BLaER1 treated with 17β-estradiol and CSF1 and Interleukin-3, amounts not matched to agents 10 nM and 100 nM (cell line): ENCODE measurements around the gene XYLB.

ENCODE experiments used
- H3K27ac ChIP-seq, 11 experiments: shearing (Covaris generic); formaldehyde crosslinking; 2 replicates each; pipeline ENCODE4 v1.8.1; 2022
- H3K27me3 ChIP-seq, 11 experiments: shearing (Covaris generic); formaldehyde crosslinking; 2 replicates each; pipeline ENCODE4 v1.8.1; 2022
- H3K36me3 ChIP-seq, 11 experiments: shearing (Covaris generic); formaldehyde crosslinking; 2 replicates each; pipeline ENCODE4 v1.8.1; 2022
- H3K4me1 ChIP-seq, 10 experiments: shearing (Covaris generic); formaldehyde crosslinking; 2 replicates each; pipeline ENCODE4 v1.8.1; 2022
- H3K4me2 ChIP-seq, 11 experiments: shearing (Covaris generic); formaldehyde crosslinking; 2 replicates each; pipeline ENCODE4 v1.8.1; 2022
- H3K4me3 ChIP-seq, 10 experiments: shearing (Covaris generic); formaldehyde crosslinking; 2 replicates each; pipeline ENCODE4 v1.8.1; 2022
- H3K9ac ChIP-seq, 11 experiments: shearing (Covaris generic); formaldehyde crosslinking; 2 replicates each; pipeline ENCODE4 v1.8.1; 2022
- H3K9me3 ChIP-seq, 11 experiments: shearing (Covaris generic); formaldehyde crosslinking; replicated peaks in 1 of 11; 2 replicates each; pipeline ENCODE4 v1.8.1; 2022
- H4K20me1 ChIP-seq, 11 experiments: shearing (Covaris generic); formaldehyde crosslinking; 2 replicates each; pipeline ENCODE4 v1.8.1; 2022
- Cebpa-rat ChIP-seq, 11 experiments: shearing (Covaris generic); IDR thresholded peaks; 2 replicates each; pipeline ENCODE4 v1.8.1; 2022

Gene XYLB

GRCh38 chr3:38353151-38353550 is 6.6 kb downstream of the XYLB start:
- Histone ChIP-seq H3K36me3 (peaks cover 3 to 46% (median 12%) of the 10 kb centered on the region in 11 experiments; a peak in 10 of 22 replicates), H3K9me3 (peaks cover 0 to 11% (median 0%) of the 10 kb centered on the region in 11 experiments; a peak in 4 of 22 replicates), H3K4me2 (no peak overlapping the region), H3K4me1 (peaks cover 7 to 13% (median 7%) of the 10 kb centered on the region in 10 experiments), H3K27ac (no peak overlapping the region), H4K20me1 (0 out of 22 replicates have a peak, but pooled peaks cover 0 to 4% (median 0%) of the 10 kb centered on the region in 11 experiments), H3K4me3 (no peak overlapping the region), H3K27me3 (no peaks in the 10 kb centered on the region), H3K9ac (no peak overlapping the region)
- TF ChIP-seq Cebpa-rat (IDR thresholded peaks at IDR 0.05), result no peak

GRCh38 chr3:38354588-38355330 is 8.2 kb downstream of the XYLB start:
- no peak overlapping the region for H3K9ac ChIP-seq

GRCh38 chr3:38359038-38359437 is 12.5 kb downstream of the XYLB start:
- TF ChIP-seq Cebpa-rat (IDR thresholded peaks at IDR 0.05), result no peak
- no peak overlapping the region for H3K9ac ChIP-seq
- H3K4me3 ChIP-seq, result no peak overlapping the region
- H3K27ac ChIP-seq, result no peak overlapping the region
- H3K36me3 ChIP-seq, result peaks cover 5 to 42% (median 20%) of the 10 kb centered on the region in 11 experiments; a peak in 13 of 22 replicates
- no peaks in the 10 kb centered on the region; a peak in 1 of 22 replicates for H4K20me1 ChIP-seq
- H3K27me3 ChIP-seq, result no peaks in the 10 kb centered on the region
- peaks cover 0 to 9% (median 0%) of the 10 kb centered on the region in 11 experiments; a peak in 3 of 22 replicates for H3K9me3 ChIP-seq
- no peak overlapping the region for H3K4me2 ChIP-seq
- no peaks in the 10 kb centered on the region for H3K4me1 ChIP-seq

More at GRCh38 chr3:38354588-38355330, 8.2 kb downstream of the XYLB start:
- no peak for TF ChIP-seq Cebpa-rat (IDR thresholded peaks at IDR 0.05)
- Histone ChIP-seq H3K36me3 (peaks cover 5 to 38% (median 17%) of the 10 kb centered on the region in 11 experiments; a peak in 12 of 22 replicates), H3K27me3 (no peaks in the 10 kb centered on the region), H3K9me3 (peaks cover 0 to 9% (median 0%) of the 10 kb centered on the region in 11 experiments; a peak in 3 of 22 replicates), H3K4me2 (no peak overlapping the region), H3K4me1 (peaks cover 0 to 4% (median 0%) of the 10 kb centered on the region in 10 experiments; a peak in 1 of 20 replicates), H3K4me3 (no peak overlapping the region), H3K27ac (no peak overlapping the region), H4K20me1 (no peaks in the 10 kb centered on the region; a peak in 1 of 22 replicates)

GRCh38 chr3:38360345-38360744 is 13.8 kb downstream of the XYLB start:
- H3K4me1 ChIP-seq, result no peaks in the 10 kb centered on the region
- TF ChIP-seq Cebpa-rat (IDR thresholded peaks at IDR 0.05), result no peak
- no peak overlapping the region for H3K4me2 ChIP-seq
- peaks cover 0 to 9% (median 0%) of the 10 kb centered on the region in 11 experiments; a peak in 3 of 22 replicates for H3K9me3 ChIP-seq
- H3K36me3 ChIP-seq, result peaks cover 6 to 50% (median 25%) of the 10 kb centered on the region in 11 experiments; a peak in 17 of 22 replicates
- H3K4me3 ChIP-seq, result no peak overlapping the region
- no peaks in the 10 kb centered on the region; a peak in 1 of 22 replicates for H4K20me1 ChIP-seq
- no peak overlapping the region for H3K9ac ChIP-seq
- no peak overlapping the region for H3K27ac ChIP-seq
- H3K27me3 ChIP-seq, result no peaks in the 10 kb centered on the region

- TF ChIP-seq Cebpa-rat (IDR thresholded peaks at IDR 0.05), result no peak
- no peaks in the 10 kb centered on the region for H3K4me1 ChIP-seq
- H3K27ac ChIP-seq, result no peak overlapping the region
- H3K4me2 ChIP-seq, result no peak overlapping the region
- H3K4me3 ChIP-seq, result no peak overlapping the region
- peaks cover 5 to 58% (median 31%) of the 10 kb centered on the region in 11 experiments; a peak in 17 of 22 replicates for H3K36me3 ChIP-seq
- H3K9ac ChIP-seq, result no peak overlapping the region
- no peaks in the 10 kb centered on the region for H3K27me3 ChIP-seq
- H4K20me1 ChIP-seq, result no peaks in the 10 kb centered on the region; a peak in 1 of 22 replicates
- peaks cover 0 to 9% (median 0%) of the 10 kb centered on the region in 11 experiments; a peak in 3 of 22 replicates for H3K9me3 ChIP-seq
Measured at GRCh38 chr3:38361496-38361895, 14.9 kb downstream of the XYLB start.

GRCh38 chr3:38362825-38363224 is 16.2 kb downstream of the XYLB start:
- Histone ChIP-seq H3K9me3 (peaks cover 0 to 9% (median under 1%) of the 10 kb centered on the region in 11 experiments; a peak in 2 of 22 replicates), H3K27ac (no peak overlapping the region), H3K4me2 (no peak overlapping the region), H3K9ac (no peak overlapping the region), H3K4me1 (no peaks in the 10 kb centered on the region), H3K27me3 (no peaks in the 10 kb centered on the region), H3K4me3 (no peak overlapping the region), H3K36me3 (peaks cover 5 to 67% (median 31%) of the 10 kb centered on the region in 11 experiments; a peak in 17 of 22 replicates), H4K20me1 (no peaks in the 10 kb centered on the region; a peak in 1 of 22 replicates)
- TF ChIP-seq Cebpa-rat (IDR thresholded peaks at IDR 0.05), result no peak

- H3K27ac ChIP-seq, result no peak overlapping the region
- H3K4me1 ChIP-seq, result no peaks in the 10 kb centered on the region
- H3K9ac ChIP-seq, result no peak overlapping the region
- peaks cover 0 to 9% (median 5%) of the 10 kb centered on the region in 11 experiments; a peak in 4 of 22 replicates for H3K9me3 ChIP-seq
- H3K27me3 ChIP-seq, result no peaks in the 10 kb centered on the region
- H3K36me3 ChIP-seq, result peaks cover 5 to 79% (median 30%) of the 10 kb centered on the region in 11 experiments; a peak in 18 of 22 replicates
- H3K4me2 ChIP-seq, result no peak overlapping the region
- H4K20me1 ChIP-seq, result no peaks in the 10 kb centered on the region
- no peak for TF ChIP-seq Cebpa-rat (IDR thresholded peaks at IDR 0.05)
- H3K4me3 ChIP-seq, result no peak overlapping the region
Measured at GRCh38 chr3:38364721-38365400, 18.3 kb downstream of the XYLB start.

- H3K4me3 ChIP-seq, result no peak overlapping the region
- H3K36me3 ChIP-seq, result peaks cover 5 to 79% (median 28%) of the 10 kb centered on the region in 11 experiments; a peak in 18 of 22 replicates
- H3K4me2 ChIP-seq, result no peak overlapping the region
- no peaks in the 10 kb centered on the region for H4K20me1 ChIP-seq
- H3K27me3 ChIP-seq, result no peaks in the 10 kb centered on the region
- no peak overlapping the region for H3K27ac ChIP-seq
- H3K4me1 ChIP-seq, result no peaks in the 10 kb centered on the region
- H3K9me3 ChIP-seq, result peaks cover 0 to 9% (median 5%) of the 10 kb centered on the region in 11 experiments; a peak in 4 of 22 replicates
- no peak overlapping the region for H3K9ac ChIP-seq
- no peak for TF ChIP-seq Cebpa-rat (IDR thresholded peaks at IDR 0.05)
Measured at GRCh38 chr3:38365469-38366062, 19.0 kb downstream of the XYLB start.
